Liver (tissue), 9 donors: ENCODE measurements around the gene SERPINE2. TPM values are rescaled to one million over a fixed set of nuclear protein-coding genes. Genes with fewer than 3 reads are reported as not detected.

Experiments
- DNase-seq: peaks from one replicate; pipeline ENCODE4 v3.0.0-alpha.2; 2017; ENCODE audit warnings: low spot score
- H3K27ac ChIP-seq, 2 donors: one replicate each; pipeline ENCODE4 v1.7.0; 2013; ENCODE audit warnings: inconsistent platforms in 2 of 2, low read length in 2 of 2, control low read depth in 1 of 2, low read depth in 1 of 2, mild to moderate bottlenecking in 1 of 2
- H3K27me3 ChIP-seq, 4 donors: one replicate each; pipeline versions ENCODE4 v1.6.1 to v1.7.0; 2013; ENCODE audit warnings: low read length in 3 of 4, inconsistent platforms in 1 of 4, mild to moderate bottlenecking in 1 of 4, moderate library complexity in 1 of 4; ENCODE audit not compliant: control insufficient read depth in 4 of 4, insufficient read depth in 4 of 4
- H3K36me3 ChIP-seq, 4 donors: one replicate each; pipeline versions ENCODE4 v1.6.1 to v1.7.0; 2013; ENCODE audit warnings: low read length in 3 of 4, mild to moderate bottlenecking in 3 of 4, low read depth in 1 of 4, moderate library complexity in 1 of 4; ENCODE audit not compliant: control insufficient read depth in 4 of 4, insufficient read depth in 3 of 4
- H3K4me1 ChIP-seq, 4 donors: one replicate each; pipeline versions ENCODE4 v1.6.1 to v1.7.0; 2013; ENCODE audit warnings: low read length in 3 of 4, mild to moderate bottlenecking in 3 of 4, moderate library complexity in 1 of 4; ENCODE audit not compliant: control insufficient read depth in 4 of 4, insufficient read depth in 4 of 4
- H3K4me3 ChIP-seq, 3 donors: one replicate each; pipeline versions ENCODE4 v1.6.1 to v1.7.0; 2013; ENCODE audit warnings: low read length in 3 of 3, control low read depth in 1 of 3, low read depth in 1 of 3, mild to moderate bottlenecking in 1 of 3
- H3K9ac ChIP-seq, 2 donors: one replicate each; pipeline ENCODE4 v1.7.0; 2013; ENCODE audit warnings: low read length in 2 of 2, mild to moderate bottlenecking in 2 of 2, moderate library complexity in 2 of 2, control low read depth in 1 of 2, low read depth in 1 of 2
- H3K9me3 ChIP-seq, 4 donors: one replicate each; pipeline versions ENCODE4 v1.6.1 to v1.7.0; 2013; ENCODE audit warnings: low read length in 3 of 4; ENCODE audit not compliant: control insufficient read depth in 4 of 4
- EGR1 ChIP-seq, 2 donors: IDR thresholded peaks; 2 replicates each; pipeline ENCODE4 v1.6.1; 2016 to 2018; ENCODE audit warnings: antibody characterized with exemption in 2 of 2, low read depth in 2 of 2
- FOXA1 ChIP-seq: IDR thresholded peaks from 2 replicates; pipeline ENCODE4 v1.6.1; 2016; ENCODE audit warnings: antibody characterized with exemption
- FOXA2 ChIP-seq: IDR thresholded peaks from 2 replicates; pipeline ENCODE4 v1.6.1; 2016; ENCODE audit warnings: antibody characterized with exemption
- GABPA ChIP-seq, 2 donors: IDR thresholded peaks in 1 of 2; conservative IDR thresholded peaks in 1 of 2; 2 replicates each; pipeline ENCODE4 v1.6.1; 2016; ENCODE audit warnings: antibody characterized with exemption in 2 of 2, mild to moderate bottlenecking in 1 of 2, moderate library complexity in 1 of 2
- HNF4A ChIP-seq, 2 donors: conservative IDR thresholded peaks; 2 replicates each; pipeline ENCODE4 v1.6.1; 2016; ENCODE audit warnings: antibody characterized with exemption in 2 of 2, mild to moderate bottlenecking in 2 of 2
- HNF4G ChIP-seq: IDR thresholded peaks from 2 replicates; pipeline ENCODE4 v1.6.1; 2016; ENCODE audit warnings: antibody characterized with exemption
- JUND ChIP-seq, 2 donors: IDR thresholded peaks; 2 replicates each; pipeline ENCODE4 v1.6.1; 2016; ENCODE audit warnings: antibody characterized with exemption in 2 of 2
- NR2F2 ChIP-seq: IDR thresholded peaks from 2 replicates; pipeline ENCODE4 v1.6.1; 2016; ENCODE audit warnings: antibody characterized with exemption
- RAD21 ChIP-seq, 2 donors: IDR thresholded peaks; 2 replicates each; pipeline ENCODE4 v1.6.1; 2016; ENCODE audit warnings: antibody characterized with exemption in 2 of 2, mild to moderate bottlenecking in 2 of 2
- RXRA ChIP-seq, 2 donors: IDR thresholded peaks; 2 replicates each; pipeline ENCODE4 v1.6.1; 2017 to 2018; ENCODE audit warnings: antibody characterized with exemption in 2 of 2, mild to moderate bottlenecking in 1 of 2
- SP1 ChIP-seq: IDR thresholded peaks from 2 replicates; pipeline ENCODE4 v1.6.1; 2018; ENCODE audit warnings: antibody characterized with exemption, mild to moderate bottlenecking
- YY1 ChIP-seq: IDR thresholded peaks from 2 replicates; pipeline ENCODE4 v1.6.1; 2016; ENCODE audit warnings: antibody characterized with exemption, mild to moderate bottlenecking
- WGBS: extraction: QIAGEN DNeasy Blood & Tissue Kit; methylation state at CpG from one replicate; pipeline ENCODE4 v1.1.7; 2013; 5-methylcytosine and 5-hydroxymethylcytosine counted together
- polyA plus RNA-seq, 2 donors: library from polyadenylated mRNA; stranded (reverse) in 1 of 2; unstranded in 1 of 2; fragments of 200-250 nt in 1 of 2; fragments of >200 nt in 1 of 2; fragmentation: Nextera tagmentation in 1 of 2; extraction: Ambion mirVana in 1 of 2; gene quantifications; one replicate each; pipeline versions ENCODE4 v1.2.1 to v1.2.3, GENCODE V29; 2013 to 2015
- total RNA-seq, 2 donors: library from RNA; depleted of rRNA; stranded (reverse); fragments of >200 nt; gene quantifications; one replicate each; pipeline ENCODE4 v1.2.3, GENCODE V29; 2014
- TF ChIP-seq, protein P1 (sequence below): fragments of 150-350 bp; IDR thresholded peaks from 2 replicates; pipeline ENCODE4 v1.5.1; 2017; ENCODE audit warnings: improper control_type of control experiment, low read depth, low read length; ENCODE audit not compliant: missing input control
- TF ChIP-seq, protein P2 (sequence below): IDR thresholded peaks from 2 replicates; pipeline ENCODE4 v1.6.1; 2016; ENCODE audit warnings: antibody characterized with exemption
- TF ChIP-seq, protein P3 (sequence below): IDR thresholded peaks from 2 replicates; pipeline ENCODE4 v1.6.1; 2016; ENCODE audit warnings: antibody characterized with exemption
- TF ChIP-seq, protein P4 (sequence below): IDR thresholded peaks from 2 replicates; pipeline ENCODE4 v1.6.1; 2016; ENCODE audit warnings: antibody characterized with exemption, mild to moderate bottlenecking
- TF ChIP-seq, protein P5 (sequence below): IDR thresholded peaks from 2 replicates; pipeline ENCODE4 v1.6.1; 2016; ENCODE audit warnings: antibody characterized with exemption
- donor health status: healthy.
- donor health status: healthy.
- donor health status: healthy.
- donor health status: healthy.
- donor health status: healthy.

Gene SERPINE2
- total and polyA plus RNA-seq, 4 donors: 0.92 to 4.8 (median 2.3) TPM

DNA sequence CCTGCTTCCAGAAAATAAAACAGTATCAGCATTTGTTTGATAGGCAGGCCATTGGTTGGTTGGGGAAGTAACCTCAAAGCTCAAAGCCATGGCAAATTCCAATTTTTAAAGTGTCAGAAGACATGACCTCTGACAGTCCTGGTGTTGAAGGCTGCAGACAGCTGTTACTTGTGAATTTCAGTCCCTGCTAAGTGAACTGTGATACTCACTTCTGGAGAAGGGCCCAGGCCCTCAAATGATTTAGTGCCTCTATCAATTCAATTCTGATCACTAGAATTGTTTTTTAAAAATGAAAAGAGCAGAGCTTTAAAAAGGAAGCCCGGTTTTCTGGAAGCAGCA lies 58.7 kb downstream of the SERPINE2 start:
- no peak for DNase-seq

More for the DNA sequence above, 58.7 kb downstream of the SERPINE2 start:
- Histone ChIP-seq H3K9ac (no peak overlapping the region), H3K27ac (no peak overlapping the region), H3K9me3 (no peaks in the 10 kb centered on the region), H3K36me3 (no peaks in the 10 kb centered on the region), H3K4me1 (no peaks in the 10 kb centered on the region), H3K27me3 (no peaks in the 10 kb centered on the region), H3K4me3 (no peak overlapping the region)
- TF ChIP-seq, protein P1, sequence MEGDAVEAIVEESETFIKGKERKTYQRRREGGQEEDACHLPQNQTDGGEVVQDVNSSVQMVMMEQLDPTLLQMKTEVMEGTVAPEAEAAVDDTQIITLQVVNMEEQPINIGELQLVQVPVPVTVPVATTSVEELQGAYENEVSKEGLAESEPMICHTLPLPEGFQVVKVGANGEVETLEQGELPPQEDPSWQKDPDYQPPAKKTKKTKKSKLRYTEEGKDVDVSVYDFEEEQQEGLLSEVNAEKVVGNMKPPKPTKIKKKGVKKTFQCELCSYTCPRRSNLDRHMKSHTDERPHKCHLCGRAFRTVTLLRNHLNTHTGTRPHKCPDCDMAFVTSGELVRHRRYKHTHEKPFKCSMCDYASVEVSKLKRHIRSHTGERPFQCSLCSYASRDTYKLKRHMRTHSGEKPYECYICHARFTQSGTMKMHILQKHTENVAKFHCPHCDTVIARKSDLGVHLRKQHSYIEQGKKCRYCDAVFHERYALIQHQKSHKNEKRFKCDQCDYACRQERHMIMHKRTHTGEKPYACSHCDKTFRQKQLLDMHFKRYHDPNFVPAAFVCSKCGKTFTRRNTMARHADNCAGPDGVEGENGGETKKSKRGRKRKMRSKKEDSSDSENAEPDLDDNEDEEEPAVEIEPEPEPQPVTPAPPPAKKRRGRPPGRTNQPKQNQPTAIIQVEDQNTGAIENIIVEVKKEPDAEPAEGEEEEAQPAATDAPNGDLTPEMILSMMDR: no peak
- TF ChIP-seq, protein P2, sequence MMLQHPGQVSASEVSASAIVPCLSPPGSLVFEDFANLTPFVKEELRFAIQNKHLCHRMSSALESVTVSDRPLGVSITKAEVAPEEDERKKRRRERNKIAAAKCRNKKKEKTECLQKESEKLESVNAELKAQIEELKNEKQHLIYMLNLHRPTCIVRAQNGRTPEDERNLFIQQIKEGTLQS: no peak
- TF ChIP-seq SP1: no peak
- TF ChIP-seq, protein P3, sequence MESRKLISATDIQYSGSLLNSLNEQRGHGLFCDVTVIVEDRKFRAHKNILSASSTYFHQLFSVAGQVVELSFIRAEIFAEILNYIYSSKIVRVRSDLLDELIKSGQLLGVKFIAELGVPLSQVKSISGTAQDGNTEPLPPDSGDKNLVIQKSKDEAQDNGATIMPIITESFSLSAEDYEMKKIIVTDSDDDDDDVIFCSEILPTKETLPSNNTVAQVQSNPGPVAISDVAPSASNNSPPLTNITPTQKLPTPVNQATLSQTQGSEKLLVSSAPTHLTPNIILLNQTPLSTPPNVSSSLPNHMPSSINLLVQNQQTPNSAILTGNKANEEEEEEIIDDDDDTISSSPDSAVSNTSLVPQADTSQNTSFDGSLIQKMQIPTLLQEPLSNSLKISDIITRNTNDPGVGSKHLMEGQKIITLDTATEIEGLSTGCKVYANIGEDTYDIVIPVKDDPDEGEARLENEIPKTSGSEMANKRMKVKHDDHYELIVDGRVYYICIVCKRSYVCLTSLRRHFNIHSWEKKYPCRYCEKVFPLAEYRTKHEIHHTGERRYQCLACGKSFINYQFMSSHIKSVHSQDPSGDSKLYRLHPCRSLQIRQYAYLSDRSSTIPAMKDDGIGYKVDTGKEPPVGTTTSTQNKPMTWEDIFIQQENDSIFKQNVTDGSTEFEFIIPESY: no peak
- TF ChIP-seq FOXA1: no peak
- no peak for TF ChIP-seq GABPA (IDR thresholded peaks at IDR 0.05 in 1 of 2, conservative IDR thresholded peaks at IDR 0.05 in 1 of 2)
- no peak for TF ChIP-seq YY1
- TF ChIP-seq FOXA2: no peak
- TF ChIP-seq JUND (IDR thresholded peaks at IDR 0.05): no peak
- TF ChIP-seq, protein P4, sequence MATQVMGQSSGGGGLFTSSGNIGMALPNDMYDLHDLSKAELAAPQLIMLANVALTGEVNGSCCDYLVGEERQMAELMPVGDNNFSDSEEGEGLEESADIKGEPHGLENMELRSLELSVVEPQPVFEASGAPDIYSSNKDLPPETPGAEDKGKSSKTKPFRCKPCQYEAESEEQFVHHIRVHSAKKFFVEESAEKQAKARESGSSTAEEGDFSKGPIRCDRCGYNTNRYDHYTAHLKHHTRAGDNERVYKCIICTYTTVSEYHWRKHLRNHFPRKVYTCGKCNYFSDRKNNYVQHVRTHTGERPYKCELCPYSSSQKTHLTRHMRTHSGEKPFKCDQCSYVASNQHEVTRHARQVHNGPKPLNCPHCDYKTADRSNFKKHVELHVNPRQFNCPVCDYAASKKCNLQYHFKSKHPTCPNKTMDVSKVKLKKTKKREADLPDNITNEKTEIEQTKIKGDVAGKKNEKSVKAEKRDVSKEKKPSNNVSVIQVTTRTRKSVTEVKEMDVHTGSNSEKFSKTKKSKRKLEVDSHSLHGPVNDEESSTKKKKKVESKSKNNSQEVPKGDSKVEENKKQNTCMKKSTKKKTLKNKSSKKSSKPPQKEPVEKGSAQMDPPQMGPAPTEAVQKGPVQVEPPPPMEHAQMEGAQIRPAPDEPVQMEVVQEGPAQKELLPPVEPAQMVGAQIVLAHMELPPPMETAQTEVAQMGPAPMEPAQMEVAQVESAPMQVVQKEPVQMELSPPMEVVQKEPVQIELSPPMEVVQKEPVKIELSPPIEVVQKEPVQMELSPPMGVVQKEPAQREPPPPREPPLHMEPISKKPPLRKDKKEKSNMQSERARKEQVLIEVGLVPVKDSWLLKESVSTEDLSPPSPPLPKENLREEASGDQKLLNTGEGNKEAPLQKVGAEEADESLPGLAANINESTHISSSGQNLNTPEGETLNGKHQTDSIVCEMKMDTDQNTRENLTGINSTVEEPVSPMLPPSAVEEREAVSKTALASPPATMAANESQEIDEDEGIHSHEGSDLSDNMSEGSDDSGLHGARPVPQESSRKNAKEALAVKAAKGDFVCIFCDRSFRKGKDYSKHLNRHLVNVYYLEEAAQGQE: no peak
- no peak for TF ChIP-seq HNF4A (conservative IDR thresholded peaks at IDR 0.05)
- no peak for TF ChIP-seq NR2F2
- no peak for TF ChIP-seq RAD21 (IDR thresholded peaks at IDR 0.05)
- no peak for TF ChIP-seq HNF4G
- no peak for TF ChIP-seq RXRA (IDR thresholded peaks at IDR 0.05)
- TF ChIP-seq EGR1 (IDR thresholded peaks at IDR 0.05; ENCODE audit: low read depth in 2 of 2): no peak
- TF ChIP-seq, protein P5, sequence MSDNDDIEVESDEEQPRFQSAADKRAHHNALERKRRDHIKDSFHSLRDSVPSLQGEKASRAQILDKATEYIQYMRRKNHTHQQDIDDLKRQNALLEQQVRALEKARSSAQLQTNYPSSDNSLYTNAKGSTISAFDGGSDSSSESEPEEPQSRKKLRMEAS: no peak
- 85% methylated on average over 1 of the region's 1 CpG for WGBS
